NCI-H187 (cell line): ENCODE results near the gene HOXD13.

Experiments used
- DNase-seq, 2 experiments: peaks; one replicate each; lab custom pipeline; 2025; lab: John Stamatoyannopoulos, UW

The HOXD13 gene

GRCh38 chr2:176106581-176107539 is 14.3 kb downstream of the HOXD13 start, which contains the start of gene HOXD11:
TSS of gene HOXD11 (plus strand) at chr2:176107280. CDS start at chr2:176107356, 76 bp downstream.
- peak in 1 of 2 experiments; percentile 30 for DNase-seq

GRCh38 chr2:176107731-176108181 is 15.2 kb downstream of the HOXD13 start:
- DNase-seq: no peak

GRCh38 chr2:176109192-176109901 is 16.8 kb downstream of the HOXD13 start:
- no peak for DNase-seq

GRCh38 chr2:176109946-176110345 is 17.4 kb downstream of the HOXD13 start:
- DNase-seq: no peak

- DNase-seq: no peak
These were observed 18.1 kb downstream of the HOXD13 start for GRCh38 chr2:176110415-176111308.

GRCh38 chr2:176111309-176111663 is 18.8 kb downstream of the HOXD13 start:
- DNase-seq: no peak

- no peak for DNase-seq
These were observed 19.4 kb downstream of the HOXD13 start for GRCh38 chr2:176111846-176112374.

- no peak for DNase-seq
These were observed 20.1 kb downstream of the HOXD13 start for GRCh38 chr2:176112375-176113302.

GRCh38 chr2:176114120-176114929 is 21.8 kb downstream of the HOXD13 start:
- no peak for DNase-seq

GRCh38 chr2:176114930-176115625 is 22.6 kb downstream of the HOXD13 start:
- no peak for DNase-seq

GRCh38 chr2:176115883-176116813 is 23.6 kb downstream of the HOXD13 start, which contains the start of gene HOXD10:
TSS of gene HOXD10 (plus strand) at chr2:176116778. CDS start at chr2:176116834, 56 bp downstream.
- no peak for DNase-seq

- no peak for DNase-seq
These were observed 24.8 kb downstream of the HOXD13 start for GRCh38 chr2:176117162-176117822.

GRCh38 chr2:176117823-176118371 is 25.4 kb downstream of the HOXD13 start:
- no peak for DNase-seq

- DNase-seq: peak in 1 of 2 experiments; percentile 23
These were observed 26.2 kb downstream of the HOXD13 start for GRCh38 chr2:176118601-176119339.

GRCh38 chr2:176120364-176121189 is 28.1 kb downstream of the HOXD13 start:
- DNase-seq: no peak
